ENCODE measurements around the gene PPIG.
"Not testable (repeated sequence)": the region's sequence is repeated elsewhere in the genome, so short reads cannot be mapped to it uniquely, and the experiment has no call there.

The PPIG gene

DNA sequence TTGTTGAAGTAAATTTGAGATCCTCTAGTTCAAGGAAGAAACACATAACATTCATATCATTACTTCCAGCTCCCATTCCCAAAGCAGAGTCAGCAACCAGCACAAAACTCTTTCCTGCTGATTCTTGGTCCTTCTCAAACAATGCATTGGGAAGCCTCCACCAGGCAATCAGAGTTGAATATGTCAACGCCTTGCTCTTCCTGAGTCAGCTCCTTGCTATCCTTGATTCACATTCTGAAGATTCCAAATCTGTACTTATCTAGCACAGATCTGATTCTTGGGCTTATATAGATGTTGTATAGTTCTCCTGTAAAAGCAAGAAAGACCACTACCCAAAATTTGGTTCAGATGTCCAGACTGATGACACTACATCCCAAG lies 80.4 kb downstream of the PPIG start:
- DNase-seq (ENCODE audit: low spot score) = peak; percentile 16

DNA sequence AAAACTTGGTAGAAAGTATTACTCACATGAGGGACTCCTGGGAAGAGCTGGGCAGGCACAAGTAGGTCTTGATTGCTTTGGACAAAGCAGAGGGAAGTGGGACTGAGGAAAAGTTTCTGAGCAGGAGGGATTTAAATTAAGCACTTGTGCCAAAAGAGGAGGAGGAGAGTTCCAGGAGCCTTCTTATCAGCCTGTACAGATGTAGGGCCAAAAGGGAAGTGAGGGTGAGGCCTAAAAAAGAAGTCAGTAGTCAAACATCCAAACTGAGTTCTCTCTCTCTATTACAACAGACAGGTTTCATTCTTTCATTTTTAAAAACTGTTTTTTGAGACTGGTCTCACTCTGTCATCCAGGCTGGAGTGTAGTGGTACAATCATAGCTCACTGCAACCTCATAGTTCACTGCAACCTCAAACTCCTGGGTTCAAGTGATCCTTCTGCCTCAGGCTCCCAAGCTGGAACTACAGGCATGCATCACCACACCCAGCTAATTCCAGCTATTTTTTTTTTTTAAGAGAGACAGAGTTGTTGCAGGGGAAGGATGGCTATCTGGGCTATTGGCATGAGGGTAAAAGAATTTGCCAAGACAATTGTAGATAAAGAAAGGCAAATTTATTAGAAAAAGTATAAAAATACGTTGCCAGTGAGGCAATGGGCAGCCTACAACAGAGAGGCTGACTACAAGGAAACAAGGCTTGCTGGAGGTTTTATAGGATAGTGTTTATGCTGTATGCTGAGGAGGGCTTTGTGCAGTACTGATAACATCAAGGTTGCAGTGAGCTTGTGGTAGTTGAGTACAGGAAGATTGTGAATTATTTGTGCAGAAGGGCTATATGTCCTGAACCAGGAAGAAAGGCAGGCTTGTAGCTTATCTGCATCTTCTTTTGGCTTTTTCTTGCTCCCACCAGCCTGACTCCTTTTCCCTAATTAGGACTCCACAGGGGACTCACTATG lies 81.1 kb downstream of the PPIG start:
- no peak for DNase-seq (ENCODE audit: low spot score)

DNA sequence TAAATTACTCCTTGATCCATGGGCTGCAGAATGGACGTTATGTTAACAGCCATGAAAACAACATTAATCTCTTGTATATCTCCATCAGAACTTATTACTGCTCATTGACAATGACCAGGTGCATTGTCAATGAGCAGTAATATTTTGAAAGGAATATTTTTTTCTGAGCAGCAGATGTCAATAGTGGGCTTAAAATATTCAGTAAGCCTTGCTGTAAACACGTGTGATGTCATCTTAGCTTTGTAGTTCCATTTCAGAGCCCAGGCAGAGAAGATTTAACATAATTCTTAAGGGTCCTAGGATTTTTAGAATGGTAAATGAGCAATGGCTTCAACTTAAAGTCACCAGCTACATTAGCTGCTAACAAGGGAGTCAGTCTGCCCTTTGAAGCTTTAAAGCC lies 83.4 kb downstream of the PPIG start:
- no peak for DNase-seq (ENCODE audit: low spot score)

DNA sequence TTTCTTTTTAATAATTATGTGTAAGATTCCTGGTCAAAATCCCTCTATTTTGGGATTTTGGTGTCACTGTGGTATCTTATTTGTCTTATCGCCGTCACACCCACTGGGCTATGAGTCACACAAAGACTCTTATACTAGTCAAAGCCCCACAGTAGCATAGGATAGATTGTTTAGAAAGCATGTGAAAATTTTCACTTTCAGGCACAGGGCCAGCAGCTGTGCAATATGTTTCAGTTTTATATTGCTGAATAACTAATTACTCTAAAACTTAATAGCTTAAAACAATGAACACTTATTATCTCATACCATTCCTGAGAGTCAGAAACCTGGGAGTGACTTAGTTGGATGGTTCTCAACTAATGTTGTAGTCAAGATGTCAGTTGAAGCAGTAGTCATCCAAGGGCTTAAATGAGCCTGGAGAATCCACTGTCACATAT lies 86.1 kb downstream of the PPIG start:
- DNase-seq (ENCODE audit: low spot score) = no peak

DNA sequence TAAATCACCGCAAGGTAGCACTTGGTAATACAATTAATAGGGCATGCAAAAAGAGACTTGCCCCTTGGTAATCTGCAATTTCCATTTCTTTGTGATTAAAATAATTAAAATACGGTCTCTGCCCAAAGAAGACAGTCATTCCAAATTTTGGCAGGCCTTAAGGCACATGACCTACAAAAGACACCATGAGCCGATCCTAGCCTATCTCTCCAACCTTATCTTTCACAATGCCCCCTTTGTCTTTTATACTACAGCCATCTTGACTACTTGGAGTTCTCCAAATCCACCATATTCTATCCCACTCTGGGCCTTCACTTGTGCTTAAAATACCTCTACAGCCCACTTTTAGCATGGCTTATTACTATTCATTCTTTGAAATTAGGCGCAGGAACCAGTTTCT lies 86.8 kb downstream of the PPIG start:
- DNase-seq (ENCODE audit: low spot score) = no peak

DNA sequence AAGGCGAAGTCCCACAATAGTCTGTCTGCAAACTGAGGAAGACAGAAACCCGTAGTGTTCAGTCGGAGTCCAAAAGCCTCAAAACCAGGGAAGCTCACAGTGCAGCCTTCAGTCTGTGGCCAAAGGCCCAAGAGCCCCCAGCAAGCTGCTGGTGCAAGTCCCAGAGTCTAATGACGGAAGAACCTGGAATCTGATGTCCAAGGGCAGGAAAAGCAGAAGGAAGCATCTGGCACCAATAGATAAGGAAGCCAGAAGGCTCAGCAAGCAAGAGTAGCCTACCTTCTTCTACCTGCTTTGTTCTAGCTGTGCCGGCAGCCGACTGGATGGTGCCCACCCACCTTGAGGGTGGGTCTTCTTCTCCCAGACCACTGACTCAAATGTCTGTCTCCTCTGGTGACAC lies 88.3 kb downstream of the PPIG start:
- no peak for DNase-seq (ENCODE audit: low spot score)

DNA sequence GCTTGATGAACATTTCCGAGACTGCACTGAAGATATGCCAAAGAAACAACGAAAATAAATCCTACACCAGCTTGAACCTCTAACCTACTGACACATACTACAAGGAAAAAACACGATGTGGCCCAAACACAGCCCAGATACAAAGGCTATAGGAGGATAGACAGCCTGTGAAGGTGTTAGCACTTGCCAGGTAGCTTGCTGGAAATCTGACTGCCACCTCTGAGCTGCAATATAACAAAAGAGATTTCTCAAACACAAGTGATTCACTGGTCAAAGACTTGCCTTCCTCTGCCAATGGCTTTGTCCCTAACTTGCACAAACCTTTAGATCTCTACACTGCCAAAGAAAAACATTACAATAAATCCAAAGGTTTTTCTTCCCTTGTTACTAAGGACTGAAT lies 89.0 kb downstream of the PPIG start:
- DNase-seq (ENCODE audit: low spot score) = no peak

DNA sequence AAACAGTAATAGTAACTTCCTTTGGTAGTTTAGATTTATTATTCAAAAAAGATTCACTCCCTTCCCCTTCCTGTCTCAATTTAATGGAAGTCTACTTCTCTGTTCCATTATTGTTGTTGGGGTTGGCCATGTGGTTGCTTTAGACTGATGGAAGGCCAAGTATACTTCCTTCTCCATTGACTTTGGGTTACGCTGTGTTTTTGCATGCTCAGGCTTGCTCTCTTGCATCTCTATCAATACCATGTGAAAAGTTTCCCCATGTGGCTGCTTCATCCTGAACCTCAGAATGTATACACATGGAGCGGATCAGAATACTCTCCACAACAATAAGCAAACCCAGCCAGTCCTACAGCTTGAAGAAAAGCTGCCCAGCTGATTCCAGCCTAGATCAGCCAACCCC lies 89.8 kb downstream of the PPIG start:
- DNase-seq (ENCODE audit: low spot score) = no peak

DNA sequence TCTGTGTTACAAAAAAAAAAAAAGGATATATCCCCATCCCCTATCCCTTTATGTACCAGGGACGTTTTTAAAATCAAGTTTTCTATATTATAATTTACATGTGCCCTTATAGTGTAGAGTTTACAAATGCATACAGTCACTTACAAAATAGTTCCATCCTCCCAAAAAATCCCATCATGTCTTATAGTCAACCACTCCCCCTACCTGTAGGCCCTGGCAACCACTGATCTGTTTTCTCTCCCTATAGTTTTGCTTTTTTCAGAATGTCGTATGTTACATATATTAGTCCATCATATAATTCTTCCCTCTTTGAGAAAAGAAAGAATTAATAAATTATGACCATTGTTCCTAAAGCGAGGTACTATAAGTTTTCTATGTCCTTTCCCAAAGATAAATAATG lies 92.2 kb downstream of the PPIG start:
- no peak for DNase-seq (ENCODE audit: low spot score)

DNA sequence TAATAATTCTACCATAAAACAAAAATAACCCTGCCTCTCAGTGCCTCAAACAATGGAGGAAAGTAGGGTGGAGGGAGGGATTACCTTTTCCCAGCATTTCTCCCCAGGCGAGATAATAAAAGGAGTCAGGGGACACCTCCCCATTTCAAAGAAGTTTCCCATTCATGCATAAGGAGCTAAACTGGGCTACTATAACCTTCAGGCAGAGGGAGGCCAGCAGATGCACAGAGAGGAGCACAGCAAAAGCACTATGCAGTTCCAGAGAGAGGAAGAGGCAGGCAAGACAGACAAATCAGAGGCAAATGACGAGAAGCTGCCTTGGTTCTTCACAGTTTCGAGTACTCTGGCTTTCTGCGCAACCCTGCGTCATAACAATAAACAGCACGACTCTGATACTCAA lies 92.7 kb downstream of the PPIG start:
- no peak for DNase-seq (ENCODE audit: low spot score)

DNA sequence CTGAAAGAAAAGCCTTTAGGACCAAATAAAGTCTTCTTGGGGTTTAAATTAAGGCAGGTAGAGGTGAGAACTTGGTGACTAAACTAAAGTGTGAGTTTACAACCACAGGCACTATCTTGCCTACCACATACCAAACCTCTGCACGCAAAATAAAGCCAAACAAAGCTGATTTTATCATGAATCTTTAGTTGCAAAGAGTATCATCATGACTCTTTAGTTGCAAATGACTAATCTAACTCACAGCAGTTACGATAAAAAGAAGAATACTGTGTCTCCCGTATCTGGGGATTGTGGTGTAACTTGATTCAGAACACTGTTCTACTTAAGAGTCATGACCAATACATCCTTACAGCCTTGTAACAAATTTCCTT lies 98.9 kb downstream of the PPIG start:
- DNase-seq (ENCODE audit: low spot score) = no peak

DNA sequence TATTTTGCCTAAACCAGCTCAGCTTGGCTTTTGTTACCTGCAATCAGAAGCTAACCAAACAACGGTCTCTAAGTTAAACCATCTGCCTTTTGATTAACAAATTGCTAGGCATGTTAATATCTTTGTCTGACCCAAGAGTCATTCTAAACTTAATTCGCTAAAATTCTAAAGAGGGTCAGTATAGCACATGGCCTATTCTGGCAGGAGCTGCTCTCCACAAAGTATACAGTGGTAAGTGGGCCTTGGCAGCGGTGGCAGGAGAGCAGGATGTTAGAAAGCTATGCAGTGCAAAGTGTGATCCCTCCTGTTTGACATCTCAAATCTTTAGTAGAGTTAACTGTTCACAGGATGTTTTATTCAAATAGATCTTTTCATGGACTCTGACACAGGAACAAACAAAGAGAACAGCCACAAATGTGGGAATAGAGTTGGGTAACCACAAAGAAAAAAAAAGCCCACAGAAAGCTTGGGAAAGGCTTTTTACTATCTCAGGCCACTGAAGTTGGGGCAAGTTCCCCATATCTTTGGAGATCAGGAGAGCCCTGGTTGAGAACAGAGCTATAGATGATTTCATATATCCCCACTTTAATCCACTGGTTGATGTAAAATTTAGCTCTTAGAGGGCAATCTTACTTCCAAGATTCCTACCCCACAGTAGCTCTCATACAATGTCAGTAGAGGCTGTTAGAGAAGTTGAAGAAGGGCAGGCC lies 99.4 kb downstream of the PPIG start:
- DNase-seq (ENCODE audit: low spot score) = no peak

DNA sequence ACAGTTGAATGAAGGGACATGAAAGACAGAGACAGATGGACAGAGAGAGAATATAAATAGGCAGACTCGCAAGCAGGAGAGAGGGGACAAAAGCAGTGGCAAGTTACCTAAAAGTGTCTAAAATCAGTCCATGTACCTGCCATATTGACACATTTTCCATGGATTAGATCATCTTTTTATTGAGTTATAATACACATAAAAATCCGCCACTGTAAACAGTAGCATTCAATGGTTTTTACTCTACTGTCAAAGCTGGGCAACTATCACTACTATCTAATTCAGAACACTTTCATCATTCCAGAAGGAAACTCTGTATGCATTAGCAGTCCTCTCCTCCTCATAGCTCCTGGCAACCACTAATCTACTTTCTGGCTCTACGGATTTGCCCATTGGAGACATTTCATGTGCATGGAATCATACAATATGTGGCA lies 100.0 kb downstream of the PPIG start:
- DNase-seq (ENCODE audit: low spot score) = no peak

DNA sequence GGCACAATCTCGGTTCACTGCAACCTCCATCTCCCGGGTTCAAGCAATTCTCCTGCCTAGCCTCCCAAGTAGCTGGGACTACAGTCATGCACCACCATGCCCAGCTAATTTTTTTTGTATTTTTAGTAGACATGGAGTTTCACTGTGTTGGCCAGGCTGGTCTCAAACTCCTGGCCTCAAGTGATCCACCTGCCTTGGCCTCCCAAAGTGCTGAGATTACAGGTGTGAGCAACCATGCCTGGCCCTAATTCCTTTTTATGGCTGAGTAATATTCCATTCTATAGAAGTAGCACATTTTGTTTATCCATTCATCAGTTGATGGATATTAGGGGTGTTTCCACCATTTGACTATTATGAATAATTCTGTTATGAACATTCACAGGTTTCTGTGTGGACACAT lies 100.6 kb downstream of the PPIG start:
- not testable (repeated sequence) for DNase-seq (ENCODE audit: low spot score)

DNA sequence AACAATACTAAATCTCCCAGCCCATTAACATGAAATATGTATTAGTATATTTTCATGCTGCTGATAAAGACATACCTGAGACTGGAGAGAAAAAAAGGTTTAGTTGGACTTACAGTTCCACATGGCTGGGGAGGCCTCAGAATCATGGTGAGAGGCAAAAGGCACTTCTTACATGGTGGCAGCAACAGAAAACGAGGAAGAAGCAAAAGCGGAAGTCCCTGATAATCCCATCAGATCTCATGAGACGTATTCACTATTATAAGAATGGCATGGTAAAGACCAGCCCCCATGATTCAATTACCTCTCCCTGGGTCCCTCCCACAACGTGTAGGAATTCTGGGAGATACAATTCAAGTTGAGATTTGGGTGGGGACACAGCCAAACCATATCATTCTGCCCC lies 102.7 kb downstream of the PPIG start:
- DNase-seq (ENCODE audit: low spot score) = not testable (repeated sequence)

DNA sequence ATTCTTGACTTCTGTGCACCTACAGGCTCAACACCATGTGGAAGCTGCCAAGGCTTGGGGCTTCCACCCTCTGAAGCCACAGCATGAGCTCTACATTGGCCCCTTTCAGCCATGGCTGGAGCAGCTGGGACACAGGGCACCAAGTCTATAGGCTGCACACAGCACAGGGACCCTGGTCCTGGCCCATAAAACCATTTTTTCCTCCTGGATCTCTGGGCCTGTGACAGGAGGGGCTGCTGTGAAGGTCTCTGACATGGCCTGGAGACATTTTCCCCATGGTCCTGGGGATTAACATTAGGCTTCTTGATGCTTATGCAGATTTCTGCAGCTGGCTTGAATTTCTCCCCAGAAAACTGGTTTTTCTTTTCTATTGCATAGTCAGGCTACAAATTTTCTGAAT lies 103.8 kb downstream of the PPIG start:
- not testable (repeated sequence) for DNase-seq (ENCODE audit: low spot score)

DNA sequence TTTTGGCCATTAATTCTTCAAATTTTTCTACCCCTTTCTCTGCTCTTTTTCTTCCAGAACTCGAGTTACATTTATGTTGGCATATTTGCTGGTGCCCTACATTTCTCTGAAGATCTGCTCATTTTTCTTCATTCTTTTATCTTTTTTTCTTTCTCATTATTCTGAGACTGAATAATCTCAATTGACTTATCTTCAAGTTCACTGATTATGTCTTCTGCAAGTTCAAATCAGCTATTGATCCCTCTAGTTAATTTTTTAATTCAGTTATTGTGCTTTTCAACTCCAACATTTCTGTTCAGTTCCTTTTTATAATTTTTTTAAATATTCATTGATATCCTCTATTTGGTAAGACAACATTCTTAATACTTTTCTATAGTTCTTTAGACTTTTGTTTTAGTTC lies 106.8 kb downstream of the PPIG start:
- no peak for DNase-seq (ENCODE audit: low spot score)

Data from GM03348 (cell line).